Natural killer cell treated with Interleukin-12 subunit alpha and Interleukin-12 subunit beta and Interleukin-15 and Interleukin-18, amount 100 ng/mL, for 72 hours (primary cell): ENCODE data around the gene PRSS56. TPM values are rescaled to one million over a fixed set of nuclear protein-coding genes. Genes with fewer than 3 reads are reported as not detected.
"Not testable (repeated sequence)": the region's sequence is repeated elsewhere in the genome, so short reads cannot be mapped to it uniquely, and the experiment has no call there.

Experiments
- ATAC-seq, 2 donors: fragments of 150-1000 bp; cut with Tn5 transposase in 1 of 2; sonication (Bioruptor Pico), chemical (Tn5 transposase) in 1 of 2; 2 replicates each; pipeline ENCODE4 v1.10.0; 2021
- DNase-seq: peaks from one replicate; pipeline ENCODE4 v3.0.0; 2022; ENCODE audit warnings: low spot score
- H3K27ac Mint-ChIP-seq, 2 donors: 1 replicate in 1 of 2; 2 replicates in 1 of 2; pipeline ENCODE4 v1.8.0; 2022; ENCODE audit warnings: mixed read lengths in 2 of 2, mild to moderate bottlenecking in 1 of 2, moderate library complexity in 1 of 2
- H3K27me3 Mint-ChIP-seq, 2 donors: 1 replicate in 1 of 2; 2 replicates in 1 of 2; pipeline ENCODE4 v1.8.0; 2022; ENCODE audit warnings: mixed read lengths in 2 of 2
- H3K36me3 Mint-ChIP-seq: one replicate; pipeline ENCODE4 v1.8.0; 2022; ENCODE audit warnings: mixed read lengths
- H3K4me1 Mint-ChIP-seq, 2 donors: 1 replicate in 1 of 2; 2 replicates in 1 of 2; pipeline ENCODE4 v1.8.0; 2022; ENCODE audit warnings: low read depth in 2 of 2, mixed read lengths in 2 of 2, mild to moderate bottlenecking in 1 of 2
- H3K4me3 Mint-ChIP-seq: one replicate; pipeline ENCODE4 v1.8.0; 2022; ENCODE audit warnings: mixed read lengths
- H3K9me3 Mint-ChIP-seq: 2 replicates; pipeline ENCODE4 v1.8.0; 2022; ENCODE audit warnings: mixed read lengths
- total RNA-seq, 2 donors: library from RNA; stranded (reverse); gene quantifications; one replicate each; pipeline ENCODE4 v1.2.3, GENCODE V29; 2022

The PRSS56 gene
- total RNA-seq, 2 donors from 2014 or later = not detected

GRCh38 chr2:232551776-232552175, 31.6 kb downstream of the PRSS56 start:
- Mint-ChIP-seq H3K4me3 (peak overlapping the region; percentile 95), H3K36me3 (peaks cover 26% of the 10 kb centered on the region), H3K27ac (peak overlapping the region; percentile 87 to 96), H3K4me1 (peaks cover 59 to 73% of the 10 kb centered on the region in 2 donors), H3K9me3 (no peaks in the 10 kb centered on the region), H3K27me3 (no peaks in the 10 kb centered on the region)
- ATAC-seq (no peak), DNase-seq (no peak)

- Mint-ChIP-seq H3K4me3 (no peak overlapping the region), H3K4me1 (peaks cover 38 to 49% of the 10 kb centered on the region in 2 donors), H3K27ac (no peak overlapping the region), H3K36me3 (peaks cover 35% of the 10 kb centered on the region), H3K9me3 (no peaks in the 10 kb centered on the region), H3K27me3 (no peaks in the 10 kb centered on the region)
- no peak for ATAC-seq
- DNase-seq = no peak
Measured at GRCh38 chr2:232556426-232556825, 36.2 kb downstream of the PRSS56 start.

- Mint-ChIP-seq H3K36me3 (peaks cover 23% of the 10 kb centered on the region), H3K4me3 (no peak overlapping the region), H3K27me3 (no peaks in the 10 kb centered on the region), H3K9me3 (no peaks in the 10 kb centered on the region), H3K27ac (peak overlapping the region in 1 of 2 donors; percentile 48), H3K4me1 (no peaks in the 10 kb centered on the region)
- ATAC-seq (no peak), DNase-seq (no peak)
Measured at GRCh38 chr2:232562515-232563151, 42.4 kb downstream of the PRSS56 start.

GRCh38 chr2:232563580-232563979, 43.4 kb downstream of the PRSS56 start:
- Mint-ChIP-seq H3K36me3 (peaks cover 23% of the 10 kb centered on the region), H3K27me3 (no peaks in the 10 kb centered on the region), H3K9me3 (no peaks in the 10 kb centered on the region), H3K4me3 (no peak overlapping the region), H3K27ac (peak overlapping the region in 1 of 2 donors; percentile 48), H3K4me1 (peaks cover 0 to 1% of the 10 kb centered on the region in 2 donors)
- no peak for DNase-seq
- no peak for ATAC-seq

GRCh38 chr2:232567721-232568120, 47.5 kb downstream of the PRSS56 start:
- peaks cover 25% of the 10 kb centered on the region for H3K36me3 Mint-ChIP-seq
- no peak overlapping the region for H3K27ac Mint-ChIP-seq

GRCh38 chr2:232568161-232568560, 48.0 kb downstream of the PRSS56 start:
- H3K4me3 Mint-ChIP-seq = no peak overlapping the region
- no peaks in the 10 kb centered on the region for H3K9me3 Mint-ChIP-seq
- peaks cover 0 to 8% of the 10 kb centered on the region in 2 donors for H3K4me1 Mint-ChIP-seq
- no peak for DNase-seq
- ATAC-seq = no peak
- no peaks in the 10 kb centered on the region for H3K27me3 Mint-ChIP-seq
- H3K36me3 Mint-ChIP-seq = peaks cover 25% of the 10 kb centered on the region
- no peak overlapping the region for H3K27ac Mint-ChIP-seq

More at GRCh38 chr2:232567721-232568120, 47.5 kb downstream of the PRSS56 start:
- ATAC-seq = no peak
- peaks cover 0 to 8% of the 10 kb centered on the region in 2 donors for H3K4me1 Mint-ChIP-seq
- H3K9me3 Mint-ChIP-seq = no peaks in the 10 kb centered on the region
- H3K4me3 Mint-ChIP-seq = no peak overlapping the region
- no peak for DNase-seq
- H3K27me3 Mint-ChIP-seq = no peaks in the 10 kb centered on the region

- Mint-ChIP-seq H3K27ac (no peak overlapping the region), H3K36me3 (peaks cover 29% of the 10 kb centered on the region), H3K27me3 (no peaks in the 10 kb centered on the region), H3K4me3 (no peak overlapping the region), H3K9me3 (no peaks in the 10 kb centered on the region), H3K4me1 (peaks cover 0 to 8% of the 10 kb centered on the region in 2 donors)
- ATAC-seq (no peak), DNase-seq (no peak)
Measured at GRCh38 chr2:232569541-232569940, 49.4 kb downstream of the PRSS56 start.

GRCh38 chr2:232570481-232570880, 50.3 kb downstream of the PRSS56 start:
- H3K27me3 Mint-ChIP-seq, H3K4me1 Mint-ChIP-seq, ATAC-seq, DNase-seq, H3K4me3 Mint-ChIP-seq, H3K27ac Mint-ChIP-seq, H3K9me3 Mint-ChIP-seq: not testable (repeated sequence)
- H3K36me3 Mint-ChIP-seq = peaks cover 25% of the 10 kb centered on the region

- Mint-ChIP-seq H3K4me1 (peaks cover 0 to 8% of the 10 kb centered on the region in 2 donors), H3K27me3 (no peaks in the 10 kb centered on the region), H3K36me3 (peaks cover 25% of the 10 kb centered on the region), H3K27ac (no peak overlapping the region), H3K9me3 (no peaks in the 10 kb centered on the region), H3K4me3 (no peak overlapping the region)
- no peak for DNase-seq
- ATAC-seq = no peak
Measured at GRCh38 chr2:232571026-232571474, 50.9 kb downstream of the PRSS56 start.

- DNase-seq = no peak
Measured at GRCh38 chr2:232573042-232573441, 52.9 kb downstream of the PRSS56 start.

GRCh38 chr2:232573771-232574435, 53.7 kb downstream of the PRSS56 start:
- ATAC-seq = no peak
- H3K4me3 Mint-ChIP-seq = no peak overlapping the region
- peaks cover 14% of the 10 kb centered on the region for H3K36me3 Mint-ChIP-seq
- no peaks in the 10 kb centered on the region for H3K27me3 Mint-ChIP-seq
- H3K9me3 Mint-ChIP-seq = no peaks in the 10 kb centered on the region
- DNase-seq = no peak
- peaks cover 0 to 4% of the 10 kb centered on the region in 2 donors for H3K4me1 Mint-ChIP-seq
- no peak overlapping the region for H3K27ac Mint-ChIP-seq

More at GRCh38 chr2:232573042-232573441, 52.9 kb downstream of the PRSS56 start:
- no peak overlapping the region for H3K27ac Mint-ChIP-seq
- ATAC-seq = no peak
- no peaks in the 10 kb centered on the region for H3K27me3 Mint-ChIP-seq
- H3K9me3 Mint-ChIP-seq = no peaks in the 10 kb centered on the region
- H3K4me1 Mint-ChIP-seq = peaks cover 0 to 8% of the 10 kb centered on the region in 2 donors
- H3K36me3 Mint-ChIP-seq = peaks cover 22% of the 10 kb centered on the region
- H3K4me3 Mint-ChIP-seq = no peak overlapping the region

GRCh38 chr2:232574674-232575403, 54.7 kb downstream of the PRSS56 start:
- peaks cover 3 to 6% of the 10 kb centered on the region in 2 donors for H3K4me1 Mint-ChIP-seq
- no peaks in the 10 kb centered on the region for H3K9me3 Mint-ChIP-seq
- ATAC-seq (no peak), DNase-seq (no peak)
- H3K27ac Mint-ChIP-seq = no peak overlapping the region
- no peaks in the 10 kb centered on the region for H3K27me3 Mint-ChIP-seq
- H3K36me3 Mint-ChIP-seq = peaks cover 7% of the 10 kb centered on the region
- no peak overlapping the region for H3K4me3 Mint-ChIP-seq
